H9 (cell line): ENCODE results near the gene DNAJC6. TPM values are rescaled to one million over a fixed set of nuclear protein-coding genes. Genes with fewer than 3 reads are reported as not detected.

Experiments used
- DNase-seq: peaks from one replicate; pipeline ENCODE4 v3.0.0-alpha.2; 2017
- H2AFZ ChIP-seq: one replicate; pipeline ENCODE4 v1.6.1; 2013; ENCODE audit warnings: mild to moderate bottlenecking, low read length, control low read depth, moderate library complexity
- H2AK5ac ChIP-seq: 2 replicates; pipeline ENCODE4 v1.6.1; 2013; ENCODE audit warnings: low read length, control low read depth, mixed read lengths; ENCODE audit not compliant: insufficient read length
- H2BK120ac ChIP-seq: one replicate; pipeline ENCODE4 v1.6.1; 2013; ENCODE audit warnings: low read depth, mild to moderate bottlenecking, low read length, control low read depth, inconsistent platforms; ENCODE audit not compliant: poor library complexity, severe bottlenecking
- H2BK12ac ChIP-seq: 2 replicates; pipeline ENCODE4 v1.6.1; 2013; ENCODE audit warnings: low read length, control low read depth, mixed read lengths, low read depth; ENCODE audit not compliant: insufficient read length
- H2BK15ac ChIP-seq: 2 replicates; pipeline ENCODE4 v1.6.1; 2013; ENCODE audit warnings: low read depth, low read length, control low read depth
- H2BK20ac ChIP-seq: one replicate; pipeline ENCODE4 v1.6.1; 2013; ENCODE audit warnings: low read depth, mild to moderate bottlenecking, low read length, control low read depth, inconsistent platforms; ENCODE audit not compliant: poor library complexity, severe bottlenecking
- H2BK5ac ChIP-seq: 2 replicates; pipeline ENCODE4 v1.6.1; 2013; ENCODE audit warnings: low read length, control low read depth, mixed read lengths; ENCODE audit not compliant: insufficient read length
- H3K14ac ChIP-seq: 2 replicates; pipeline ENCODE4 v1.6.1; 2013; ENCODE audit warnings: low read length, control low read depth; ENCODE audit not compliant: insufficient read depth
- H3K18ac ChIP-seq: 2 replicates; pipeline ENCODE4 v1.6.1; 2013; ENCODE audit warnings: low read depth, mild to moderate bottlenecking, mixed read lengths, low read length, control low read depth; ENCODE audit not compliant: insufficient read length
- H3K23ac ChIP-seq: 2 replicates; pipeline ENCODE4 v1.6.1; 2013; ENCODE audit warnings: low read length, control low read depth, mixed read lengths, low read depth; ENCODE audit not compliant: insufficient read length
- H3K23me2 ChIP-seq: 2 replicates; pipeline ENCODE4 v1.6.1; 2013; ENCODE audit warnings: low read depth, mild to moderate bottlenecking, mixed read lengths, low read length, control low read depth; ENCODE audit not compliant: insufficient read length, poor library complexity, severe bottlenecking
- H3K27ac ChIP-seq: 2 replicates; pipeline ENCODE4 v1.5.1; 2013; ENCODE audit warnings: low read length, control low read depth, mixed read lengths, low read depth; ENCODE audit not compliant: insufficient read length
- H3K27me3 ChIP-seq: 2 replicates; pipeline ENCODE4 v1.6.1; 2013; ENCODE audit warnings: low read length, control low read depth, inconsistent platforms; ENCODE audit not compliant: insufficient read depth
- H3K4ac ChIP-seq: 2 replicates; pipeline ENCODE4 v1.6.1; 2013; ENCODE audit warnings: low read depth, mild to moderate bottlenecking, control low read depth, inconsistent platforms, low read length, moderate library complexity
- H3K4me1 ChIP-seq: 2 replicates; pipeline ENCODE4 v1.6.1; 2013; ENCODE audit warnings: low read length, control low read depth, inconsistent platforms; ENCODE audit not compliant: insufficient read depth
- H3K4me2 ChIP-seq: 2 replicates; pipeline ENCODE4 v1.6.1; 2013; ENCODE audit warnings: low read length, control low read depth, mixed read lengths; ENCODE audit not compliant: insufficient read length, insufficient read depth
- H3K56ac ChIP-seq: 2 replicates; pipeline ENCODE4 v1.6.1; 2013; ENCODE audit warnings: low read depth, mild to moderate bottlenecking, mixed read lengths, low read length, control low read depth; ENCODE audit not compliant: insufficient read length
- H3K79me1 ChIP-seq: 2 replicates; pipeline ENCODE4 v1.6.1; 2013; ENCODE audit warnings: low read depth, mild to moderate bottlenecking, moderate library complexity, low read length, control low read depth, inconsistent platforms; ENCODE audit not compliant: insufficient read depth, poor library complexity, severe bottlenecking
- H3K79me2 ChIP-seq: 2 replicates; pipeline ENCODE4 v1.6.1; 2013; ENCODE audit warnings: low read length, control low read depth, inconsistent platforms; ENCODE audit not compliant: insufficient read depth
- H3K9ac ChIP-seq: 2 replicates; pipeline ENCODE4 v1.6.1; 2013; ENCODE audit warnings: low read length, control low read depth, mixed read lengths; ENCODE audit not compliant: insufficient read length; ENCODE audit errors: extremely low read depth
- H3K9me3 ChIP-seq: one replicate; pipeline ENCODE4 v1.6.1; 2013; ENCODE audit warnings: low read depth, low read length, inconsistent platforms; ENCODE audit not compliant: control insufficient read depth
- H3T11ph ChIP-seq: one replicate; pipeline ENCODE4 v1.6.1; 2013; ENCODE audit warnings: mild to moderate bottlenecking, low read length, control low read depth, inconsistent platforms
- H4K20me1 ChIP-seq: one replicate; pipeline ENCODE4 v1.6.1; 2013; ENCODE audit not compliant: control insufficient read depth, insufficient read length, insufficient read depth
- H4K5ac ChIP-seq: 2 replicates; pipeline ENCODE4 v1.6.1; 2013; ENCODE audit warnings: low read depth, mild to moderate bottlenecking, mixed read lengths, low read length, control low read depth; ENCODE audit not compliant: insufficient read length
- H4K8ac ChIP-seq: replicated peaks from 2 replicates; pipeline ENCODE4 v1.6.1; 2013; ENCODE audit warnings: low read length, control low read depth, mixed read lengths, low read depth; ENCODE audit not compliant: insufficient read length
- H4K91ac ChIP-seq: 2 replicates; pipeline ENCODE4 v1.6.1; 2013; ENCODE audit warnings: low read depth, mild to moderate bottlenecking, moderate library complexity, mixed read lengths, low read length, control low read depth; ENCODE audit not compliant: insufficient read length
- H3K27ac Mint-ChIP-seq, 3 experiments: 2 replicates in 2 of 3; 3 replicates in 1 of 3; pipeline ENCODE4 v1.8.0; 2020 to 2021; ENCODE audit warnings: mixed read lengths in 3 of 3, mild to moderate bottlenecking in 1 of 3, moderate library complexity in 1 of 3
- H3K27me3 Mint-ChIP-seq: 2 replicates; pipeline ENCODE4 v1.8.0; 2021; ENCODE audit warnings: low read depth, mild to moderate bottlenecking, moderate library complexity, mixed read lengths
- H3K36me3 Mint-ChIP-seq, 3 experiments: 2 replicates in 2 of 3; 3 replicates in 1 of 3; pipeline ENCODE4 v1.8.0; 2020 to 2021; ENCODE audit warnings: low read depth in 3 of 3, mixed read lengths in 3 of 3; ENCODE audit not compliant: insufficient read depth in 1 of 3
- H3K4me1 Mint-ChIP-seq, 2 experiments: 2 replicates each; pipeline ENCODE4 v1.8.0; 2020; ENCODE audit warnings: mixed read lengths in 2 of 2
- H3K4me3 Mint-ChIP-seq, 2 experiments: 2 replicates in 1 of 2; 3 replicates in 1 of 2; pipeline ENCODE4 v1.8.0; 2020 to 2021; ENCODE audit warnings: mild to moderate bottlenecking in 2 of 2, mixed read lengths in 2 of 2, moderate library complexity in 1 of 2
- H3K9me3 Mint-ChIP-seq, 2 experiments: 2 replicates in 1 of 2; 3 replicates in 1 of 2; pipeline ENCODE4 v1.8.0; 2020; ENCODE audit warnings: mild to moderate bottlenecking in 2 of 2, mixed read lengths in 2 of 2, moderate library complexity in 1 of 2
- WGBS: extraction: QIAGEN DNeasy Blood & Tissue Kit; methylation state at CpG from one replicate; pipeline ENCODE4 v1.1.7; 2013; ENCODE audit warnings: missing lambda C conversion rate, low lambda C conversion rate, mixed read lengths; ENCODE audit not compliant: insufficient read length; ENCODE audit errors: extremely low coverage; 5-methylcytosine and 5-hydroxymethylcytosine counted together
- total RNA-seq: library from RNA; stranded (reverse); gene quantifications from 2 replicates; pipeline ENCODE4 v1.2.1, GENCODE V29; 2021
- TF ChIP-seq, protein P1 (sequence below): fragments of 200-600 bp; sonication (generic); conservative IDR thresholded peaks from 3 replicates; pipeline ENCODE4 v1.8.0; 2021; ENCODE audit warnings: antibody characterized with exemption, mild to moderate bottlenecking

DNAJC6 gene
- total RNA-seq, 1 experiment from 2014 or later, result 2.2 TPM

GRCh38 chr1:65445837-65446236 is 136.5 kb downstream of the DNAJC6 start:
- no CpG with 5 or more reads among the region's 1 CpG for WGBS
- no peaks in the 10 kb centered on the region for H3K79me2 ChIP-seq
- DNase-seq, result no peak
- H3K18ac ChIP-seq, result no peak overlapping the region
- TF ChIP-seq, protein P1, sequence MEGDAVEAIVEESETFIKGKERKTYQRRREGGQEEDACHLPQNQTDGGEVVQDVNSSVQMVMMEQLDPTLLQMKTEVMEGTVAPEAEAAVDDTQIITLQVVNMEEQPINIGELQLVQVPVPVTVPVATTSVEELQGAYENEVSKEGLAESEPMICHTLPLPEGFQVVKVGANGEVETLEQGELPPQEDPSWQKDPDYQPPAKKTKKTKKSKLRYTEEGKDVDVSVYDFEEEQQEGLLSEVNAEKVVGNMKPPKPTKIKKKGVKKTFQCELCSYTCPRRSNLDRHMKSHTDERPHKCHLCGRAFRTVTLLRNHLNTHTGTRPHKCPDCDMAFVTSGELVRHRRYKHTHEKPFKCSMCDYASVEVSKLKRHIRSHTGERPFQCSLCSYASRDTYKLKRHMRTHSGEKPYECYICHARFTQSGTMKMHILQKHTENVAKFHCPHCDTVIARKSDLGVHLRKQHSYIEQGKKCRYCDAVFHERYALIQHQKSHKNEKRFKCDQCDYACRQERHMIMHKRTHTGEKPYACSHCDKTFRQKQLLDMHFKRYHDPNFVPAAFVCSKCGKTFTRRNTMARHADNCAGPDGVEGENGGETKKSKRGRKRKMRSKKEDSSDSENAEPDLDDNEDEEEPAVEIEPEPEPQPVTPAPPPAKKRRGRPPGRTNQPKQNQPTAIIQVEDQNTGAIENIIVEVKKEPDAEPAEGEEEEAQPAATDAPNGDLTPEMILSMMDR, result no peak
- no peak overlapping the region for H4K8ac ChIP-seq
- H3K23me2 ChIP-seq, result no peaks in the 10 kb centered on the region
- no peak overlapping the region for H2BK15ac ChIP-seq
- H3K27ac ChIP-seq, result no peak overlapping the region
- no peaks in the 10 kb centered on the region for H3K79me1 ChIP-seq
- H2AK5ac ChIP-seq, result no peak overlapping the region
- no peak overlapping the region for H2BK20ac ChIP-seq
- H2BK120ac ChIP-seq, result no peak overlapping the region
- no peaks in the 10 kb centered on the region for H3K9me3 ChIP-seq
- peaks cover 5% of the 10 kb centered on the region; the same call in 1 of the 2 replicates for H3K4me1 ChIP-seq
- no peak overlapping the region for H3K4me3 Mint-ChIP-seq
- no peak overlapping the region for H3K27ac Mint-ChIP-seq
- H3T11ph ChIP-seq, result no peak overlapping the region
- no peak overlapping the region for H4K5ac ChIP-seq
- no peak overlapping the region for H3K23ac ChIP-seq
- no peak overlapping the region for H2AFZ ChIP-seq
- H4K91ac ChIP-seq, result no peak overlapping the region
- no peaks in the 10 kb centered on the region for H4K20me1 ChIP-seq
- H2BK5ac ChIP-seq, result no peak overlapping the region
- H3K9ac ChIP-seq, result no peak overlapping the region
- peaks cover 12 to 14% of the 10 kb centered on the region in 2 experiments for H3K9me3 Mint-ChIP-seq
- H3K4me1 Mint-ChIP-seq, result peaks cover 32 to 36% of the 10 kb centered on the region in 2 experiments
- H3K27me3 ChIP-seq, result no peaks in the 10 kb centered on the region
- no peak overlapping the region for H3K4ac ChIP-seq
- peaks cover 0 to 20% (median 7%) of the 10 kb centered on the region in 3 experiments; a peak in 4 of 7 replicates for H3K36me3 Mint-ChIP-seq
- no peak overlapping the region for H3K14ac ChIP-seq
- H3K56ac ChIP-seq, result no peak overlapping the region
- no peak overlapping the region for H3K4me2 ChIP-seq
- 0 out of 2 replicates have a peak, but pooled peaks cover 2% of the 10 kb centered on the region for H3K27me3 Mint-ChIP-seq
- no peak overlapping the region for H2BK12ac ChIP-seq
